ENCODE measurements around the gene CHSY1. TPM values are rescaled to one million over a fixed set of nuclear protein-coding genes. Genes with fewer than 3 reads are reported as not detected.

CHSY1 gene
- total and polyA plus RNA-seq, 2 of the 13 experiments (the other 11 are each of a cell fraction or from before 2014, with no cell fraction given): 13.3 to 13.7 TPM

- intact Hi-C loops (cut with micrococcal nuclease; ENCODE audit: unreplicated experiment): no loop called here
- no peak overlapping the region for H3K4me2 ChIP-seq (ENCODE audit: low read depth, low read length)
- no peak overlapping the region for H2AFZ ChIP-seq (ENCODE audit: low read length)
- ChIA-PET POLR2A (no interaction called here), CTCF (ENCODE audit: low intra/inter-chr PET ratio, low total read pairs) (no interaction called here)
- H3K36me3 ChIP-seq (replicated peaks in 1 of 2; ENCODE audit: control insufficient read depth in 1 of 2, insufficient read depth in 2 of 2, low read length in 2 of 2): no peaks in the 10 kb centered on the region
- FAIRE-seq (no peak), DNase-seq (ENCODE audit: low spot score) (no peak), ATAC-seq (no peak)
- no peaks in the 10 kb centered on the region for H3K9me3 ChIP-seq (ENCODE audit: low read length)
- no peaks in the 10 kb centered on the region for H4K20me1 ChIP-seq (ENCODE audit: insufficient read depth, low read length)
- BruUV-seq (replicated peaks): no TSS peak
- no peak overlapping the region for H3K4me3 ChIP-seq (replicated peaks in 1 of 3; ENCODE audit: insufficient read depth in 1 of 3, low read depth in 2 of 3, low read length in 3 of 3)
- H3K9ac ChIP-seq (ENCODE audit: insufficient read depth, low read depth, low read length): no peak overlapping the region
- H3K79me2 ChIP-seq (ENCODE audit: insufficient read depth, low read length): no peaks in the 10 kb centered on the region
- no peak overlapping the region for H3K27ac ChIP-seq (ENCODE audit: extremely low read length, insufficient read depth, low read length)
- H3K4me1 ChIP-seq (ENCODE audit: insufficient read depth, low read length): no peaks in the 10 kb centered on the region
- in situ Hi-C loops (cut with HindIII; ENCODE audit: extremely low pct_ligation_motif_present, low pct_unique_long_range_greater_than_20kb): no loop called here
- peaks cover 0 to 6% of the 10 kb centered on the region in 2 experiments; a peak in 1 of 5 replicates for H3K27me3 ChIP-seq (ENCODE audit: control insufficient read depth in 1 of 2, insufficient read depth in 2 of 2, low read length in 2 of 2)
- WGBS (ENCODE audit: low lambda C conversion rate): 54% methylated on average over 27 of the region's 30 CpGs
- TF ChIP-seq CEBPB (IDR thresholded peaks at IDR 0.05; ENCODE audit: borderline replicate concordance, low read depth, low read length) (0 out of 2 replicates have a peak, but pooled peaks have one; percentile 19), ZNF160 (CRISPR knock-in tag; IDR thresholded peaks at IDR 0.05) (no peak)
These were observed 93.4 kb downstream of the CHSY1 start for GRCh38 chr15:101158166-101159095.

- Histone ChIP-seq H3K4me3 (replicated peaks in 1 of 3; ENCODE audit: insufficient read depth in 1 of 3, low read depth in 2 of 3, low read length in 3 of 3) (no peak overlapping the region), H2AFZ (ENCODE audit: low read length) (no peak overlapping the region), H3K27me3 (ENCODE audit: control insufficient read depth in 1 of 2, insufficient read depth in 2 of 2, low read length in 2 of 2) (peaks cover 0 to 6% of the 10 kb centered on the region in 2 experiments; a peak in 1 of 5 replicates), H3K4me2 (ENCODE audit: low read depth, low read length) (no peak overlapping the region), H3K9ac (ENCODE audit: insufficient read depth, low read depth, low read length) (no peak overlapping the region), H4K20me1 (ENCODE audit: insufficient read depth, low read length) (no peaks in the 10 kb centered on the region), H3K36me3 (replicated peaks in 1 of 2; ENCODE audit: control insufficient read depth in 1 of 2, insufficient read depth in 2 of 2, low read length in 2 of 2) (no peaks in the 10 kb centered on the region), H3K9me3 (ENCODE audit: low read length) (no peaks in the 10 kb centered on the region), H3K4me1 (ENCODE audit: insufficient read depth, low read length) (no peaks in the 10 kb centered on the region), H3K79me2 (ENCODE audit: insufficient read depth, low read length) (no peaks in the 10 kb centered on the region), H3K27ac (ENCODE audit: extremely low read length, insufficient read depth, low read length) (no peak overlapping the region)
- in situ Hi-C loops (cut with HindIII; ENCODE audit: extremely low pct_ligation_motif_present, low pct_unique_long_range_greater_than_20kb): no loop called here
- POLR2A ChIA-PET: no interaction called here
- FAIRE-seq (no peak), ATAC-seq (no peak), DNase-seq (ENCODE audit: low spot score) (no peak)
- TF ChIP-seq THYN1 (CRISPR knock-in tag; IDR thresholded peaks at IDR 0.05; ENCODE audit: borderline replicate concordance, low read depth) (no peak), ZBTB2 (CRISPR knock-in tag; IDR thresholded peaks at IDR 0.05; ENCODE audit: low read depth) (no peak), ZNF746 (CRISPR knock-in tag; IDR thresholded peaks at IDR 0.05) (no peak), ATF5 (CRISPR knock-in tag; IDR thresholded peaks at IDR 0.05; ENCODE audit: low read depth) (no peak), ZNF264 (CRISPR knock-in tag; IDR thresholded peaks at IDR 0.05) (no peak), KLF16 (CRISPR knock-in tag; IDR thresholded peaks at IDR 0.05) (no peak), NFIC (IDR thresholded peaks at IDR 0.05; ENCODE audit: low read length) (no peak), ZNF670 (CRISPR knock-in tag; IDR thresholded peaks at IDR 0.05; ENCODE audit: borderline replicate concordance) (no peak)
- WGBS (ENCODE audit: low lambda C conversion rate): 0% methylated on average over 1 of the region's 6 CpGs
- no TSS peak for BruUV-seq (replicated peaks)
- CTCF ChIA-PET (ENCODE audit: low intra/inter-chr PET ratio, low total read pairs): no interaction called here
- intact Hi-C loops (cut with micrococcal nuclease; ENCODE audit: unreplicated experiment): no loop called here
These were observed 94.1 kb downstream of the CHSY1 start for GRCh38 chr15:101157721-101158120.

All from HepG2 (cell line).